Trophoblast cell (in vitro differentiated cells and primary cell): Measurements from ENCODE around the gene MACO1.

Experiments used
- DNase-seq, 2 donors: peaks; one replicate each; pipeline ENCODE4 v3.0.0-alpha.2; 2016
- H2AFZ ChIP-seq: 2 replicates; pipeline ENCODE4 v1.6.1; 2013; ENCODE audit warnings: low read length, moderate library complexity, mild to moderate bottlenecking; ENCODE audit not compliant: insufficient read depth, poor library complexity
- H2AK5ac ChIP-seq: 2 replicates; pipeline ENCODE4 v1.6.1; 2013; ENCODE audit warnings: mild to moderate bottlenecking, low read length
- H2BK120ac ChIP-seq: 2 replicates; pipeline ENCODE4 v1.6.1; 2013; ENCODE audit warnings: low read length, mild to moderate bottlenecking, moderate library complexity; ENCODE audit not compliant: insufficient read depth, poor library complexity
- H2BK12ac ChIP-seq: 2 replicates; pipeline ENCODE4 v1.6.1; 2013; ENCODE audit warnings: mild to moderate bottlenecking, low read length, moderate library complexity
- H2BK5ac ChIP-seq: 2 replicates; pipeline ENCODE4 v1.6.1; 2013; ENCODE audit warnings: low read length, low read depth, moderate library complexity, mild to moderate bottlenecking; ENCODE audit not compliant: poor library complexity
- H3K14ac ChIP-seq: 2 replicates; pipeline ENCODE4 v1.6.1; 2013; ENCODE audit warnings: mild to moderate bottlenecking, low read length
- H3K18ac ChIP-seq: 2 replicates; pipeline ENCODE4 v1.6.1; 2013; ENCODE audit warnings: mild to moderate bottlenecking, low read length
- H3K23ac ChIP-seq: 2 replicates; pipeline ENCODE4 v1.6.1; 2013; ENCODE audit warnings: low read length
- H3K27ac ChIP-seq: 2 replicates; pipeline ENCODE4 v1.5.1; 2013; ENCODE audit warnings: low read depth, mild to moderate bottlenecking, inconsistent platforms, low read length, moderate library complexity
- H3K27me3 ChIP-seq: 2 replicates; pipeline ENCODE4 v1.6.1; 2013; ENCODE audit warnings: inconsistent platforms, mild to moderate bottlenecking, low read length, moderate library complexity; ENCODE audit not compliant: insufficient read depth
- H3K36me3 ChIP-seq, 2 experiments: 1 replicate in 1 of 2; 2 replicates in 1 of 2; pipeline ENCODE4 v1.6.1; 2013; ENCODE audit warnings: low read length in 2 of 2, mild to moderate bottlenecking in 2 of 2, moderate library complexity in 1 of 2; ENCODE audit not compliant: insufficient read depth in 2 of 2, control insufficient read depth in 1 of 2
- H3K4ac ChIP-seq: 2 replicates; pipeline ENCODE4 v1.6.1; 2013; ENCODE audit warnings: low read depth, mild to moderate bottlenecking, low read length, moderate library complexity
- H3K4me1 ChIP-seq, 2 experiments: 1 replicate in 1 of 2; 2 replicates in 1 of 2; pipeline ENCODE4 v1.6.1; 2013; ENCODE audit warnings: low read length in 2 of 2, mild to moderate bottlenecking in 2 of 2, moderate library complexity in 1 of 2; ENCODE audit not compliant: insufficient read depth in 2 of 2, control insufficient read depth in 1 of 2
- H3K4me2 ChIP-seq: 2 replicates; pipeline ENCODE4 v1.6.1; 2013; ENCODE audit warnings: inconsistent platforms, mild to moderate bottlenecking, low read length, moderate library complexity
- H3K4me3 ChIP-seq: 2 replicates; pipeline ENCODE4 v1.5.1; 2013; ENCODE audit warnings: mild to moderate bottlenecking, low read depth, low read length, inconsistent platforms
- H3K79me1 ChIP-seq: one replicate; pipeline ENCODE4 v1.6.1; 2013; ENCODE audit warnings: low read length
- H3K79me2 ChIP-seq: 2 replicates; pipeline ENCODE4 v1.6.1; 2013; ENCODE audit warnings: low read length, mild to moderate bottlenecking; ENCODE audit not compliant: control insufficient read depth, insufficient read depth, poor library complexity
- H3K9ac ChIP-seq: 2 replicates; pipeline ENCODE4 v1.6.1; 2013; ENCODE audit warnings: mild to moderate bottlenecking, low read length
- H3K9me3 ChIP-seq: 2 replicates; pipeline ENCODE4 v1.6.1; 2013; ENCODE audit warnings: low read depth, mild to moderate bottlenecking, control low read depth, inconsistent platforms, low read length; ENCODE audit not compliant: insufficient read depth
- H4K12ac ChIP-seq: 2 replicates; pipeline ENCODE4 v1.6.1; 2013; ENCODE audit warnings: low read depth, mild to moderate bottlenecking, low read length, moderate library complexity
- H4K8ac ChIP-seq: 2 replicates; pipeline ENCODE4 v1.6.1; 2013; ENCODE audit warnings: low read depth, mild to moderate bottlenecking, low read length, moderate library complexity
- H4K91ac ChIP-seq: one replicate; pipeline ENCODE4 v1.6.1; 2013; ENCODE audit warnings: low read depth, mild to moderate bottlenecking, low read length, moderate library complexity
- WGBS: extraction: QIAGEN DNeasy Blood & Tissue Kit; methylation state at CpG from one replicate; pipeline ENCODE4 v1.1.7; 2013; ENCODE audit warnings: missing lambda C conversion rate; ENCODE audit not compliant: insufficient read length, insufficient coverage; ENCODE audit errors: extremely low coverage; 5-methylcytosine and 5-hydroxymethylcytosine counted together

Gene MACO1

GRCh38 chr1:25534410-25534788 is 103.7 kb downstream of the MACO1 start:
- Histone ChIP-seq H3K79me1 (no peaks in the 10 kb centered on the region), H3K4me2 (no peak overlapping the region), H2BK5ac (no peak overlapping the region), H3K14ac (no peak overlapping the region), H3K27ac (no peak overlapping the region), H3K27me3 (no peaks in the 10 kb centered on the region), H3K4me3 (no peak overlapping the region), H4K8ac (no peak overlapping the region), H2BK120ac (no peak overlapping the region), H3K4ac (no peak overlapping the region), H2AFZ (no peak overlapping the region), H3K4me1 (peaks cover 6 to 7% of the 10 kb centered on the region in 2 experiments), H3K9me3 (no peaks in the 10 kb centered on the region), H4K91ac (no peak overlapping the region), H3K23ac (no peak overlapping the region), H4K12ac (no peak overlapping the region), H2BK12ac (no peak overlapping the region), H3K36me3 (no peaks in the 10 kb centered on the region), H2AK5ac (no peak overlapping the region), H3K79me2 (no peaks in the 10 kb centered on the region), H3K9ac (no peak overlapping the region), H3K18ac (no peak overlapping the region)
- WGBS = no CpG with 5 or more reads among the region's 4 CpGs
- DNase-seq = no peak

- H3K4ac ChIP-seq = no peak overlapping the region
- H2BK5ac ChIP-seq = no peak overlapping the region
- H3K27ac ChIP-seq = no peak overlapping the region
- no peaks in the 10 kb centered on the region for H3K79me2 ChIP-seq
- H3K9me3 ChIP-seq = no peaks in the 10 kb centered on the region
- H2BK12ac ChIP-seq = no peak overlapping the region
- WGBS = no CpG with 5 or more reads among the region's 3 CpGs
- H3K4me1 ChIP-seq = peaks cover 6 to 7% of the 10 kb centered on the region in 2 experiments
- H2BK120ac ChIP-seq = no peak overlapping the region
- no peaks in the 10 kb centered on the region for H3K27me3 ChIP-seq
- no peaks in the 10 kb centered on the region for H3K79me1 ChIP-seq
- no peak overlapping the region for H3K23ac ChIP-seq
- no peak overlapping the region for H3K4me2 ChIP-seq
- H3K18ac ChIP-seq = no peak overlapping the region
- H4K12ac ChIP-seq = no peak overlapping the region
- no peak overlapping the region for H3K14ac ChIP-seq
- no peak overlapping the region for H4K91ac ChIP-seq
- no peak overlapping the region for H2AFZ ChIP-seq
- no peak overlapping the region for H4K8ac ChIP-seq
- H3K36me3 ChIP-seq = no peaks in the 10 kb centered on the region
- no peak overlapping the region for H2AK5ac ChIP-seq
- no peak overlapping the region for H3K9ac ChIP-seq
- DNase-seq = no peak
- H3K4me3 ChIP-seq = no peak overlapping the region
These were observed 105.4 kb downstream of the MACO1 start for GRCh38 chr1:25536124-25536523.

- Histone ChIP-seq H3K4ac (no peak overlapping the region), H3K23ac (no peak overlapping the region), H4K8ac (no peak overlapping the region), H3K79me2 (no peaks in the 10 kb centered on the region), H4K12ac (no peak overlapping the region), H3K9me3 (no peaks in the 10 kb centered on the region), H3K4me3 (no peak overlapping the region), H2BK120ac (no peak overlapping the region), H2BK12ac (peak overlapping the region; percentile 3), H3K9ac (no peak overlapping the region), H2AFZ (no peak overlapping the region), H3K27me3 (no peaks in the 10 kb centered on the region), H3K27ac (no peak overlapping the region), H2BK5ac (no peak overlapping the region), H4K91ac (no peak overlapping the region), H3K18ac (no peak overlapping the region), H3K4me2 (no peak overlapping the region), H3K4me1 (peaks cover 6 to 7% of the 10 kb centered on the region in 2 experiments), H2AK5ac (no peak overlapping the region), H3K14ac (no peak overlapping the region), H3K36me3 (no peaks in the 10 kb centered on the region), H3K79me1 (no peaks in the 10 kb centered on the region)
- no CpG with 5 or more reads among the region's 7 CpGs for WGBS
- DNase-seq = no peak
These were observed 106.6 kb downstream of the MACO1 start for GRCh38 chr1:25537153-25537831.

DNA sequence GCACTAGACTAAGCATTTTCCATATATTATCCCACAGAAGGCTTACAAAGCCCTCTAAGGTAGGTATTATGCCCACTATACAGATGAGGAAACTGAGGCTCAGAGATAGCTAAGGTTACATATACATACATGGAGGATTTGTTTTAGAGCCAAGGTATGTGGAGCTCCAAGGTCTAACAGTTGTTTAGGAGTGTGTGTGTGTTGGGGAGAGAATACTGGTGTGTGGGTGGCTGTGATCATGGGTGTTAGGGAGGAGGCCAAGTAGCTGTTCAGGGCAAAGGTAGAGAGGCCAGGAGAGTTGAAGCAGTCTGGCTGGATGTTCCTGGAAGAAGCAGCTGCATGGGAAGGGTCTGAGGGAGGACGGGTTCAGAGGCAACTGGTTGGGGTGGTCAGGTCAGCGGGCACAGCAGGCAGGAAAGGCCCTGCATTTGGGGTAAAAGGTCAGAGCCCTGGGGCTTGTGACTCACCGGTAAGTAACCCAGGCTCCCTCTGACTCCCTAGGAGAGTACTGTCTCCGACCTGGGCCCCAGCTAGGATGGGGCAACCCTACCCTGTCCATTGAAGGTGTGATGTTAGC is 107.6 kb downstream of the MACO1 start:
- no peak overlapping the region for H3K4me2 ChIP-seq
- no peak overlapping the region for H3K14ac ChIP-seq
- no peak overlapping the region for H3K4ac ChIP-seq
- H3K9me3 ChIP-seq = no peaks in the 10 kb centered on the region
- H2BK120ac ChIP-seq = no peak overlapping the region
- no peaks in the 10 kb centered on the region for H3K36me3 ChIP-seq
- no peak overlapping the region for H3K23ac ChIP-seq
- H3K79me1 ChIP-seq = no peaks in the 10 kb centered on the region
- H3K27me3 ChIP-seq = no peaks in the 10 kb centered on the region
- no CpG with 5 or more reads among the region's 4 CpGs for WGBS
- no peak overlapping the region for H2AK5ac ChIP-seq
- H3K27ac ChIP-seq = no peak overlapping the region
- H3K9ac ChIP-seq = no peak overlapping the region
- H4K12ac ChIP-seq = no peak overlapping the region
- no peak overlapping the region for H3K18ac ChIP-seq
- no peak overlapping the region for H2AFZ ChIP-seq
- peak; percentile 95 to 96 for DNase-seq
- H2BK5ac ChIP-seq = no peak overlapping the region
- no peaks in the 10 kb centered on the region for H3K79me2 ChIP-seq
- no peak overlapping the region for H4K8ac ChIP-seq
- H4K91ac ChIP-seq = no peak overlapping the region
- H3K4me3 ChIP-seq = no peak overlapping the region
- peaks cover 6 to 7% of the 10 kb centered on the region in 2 experiments for H3K4me1 ChIP-seq
- no peak overlapping the region for H2BK12ac ChIP-seq
